ENCODE results near the gene GPC6. TPM values are rescaled to one million over a fixed set of nuclear protein-coding genes. Genes with fewer than 3 reads are reported as not detected.

Gene GPC6
- total and polyA plus RNA-seq, 9 of the 15 experiments (the other 6 are each of a cell fraction or from before 2014, with no cell fraction given), result under 0.01 to 0.20 (median 0.01) TPM; not detected in 4

- no peak overlapping the region for H2AFZ ChIP-seq (ENCODE audit: low read depth, low read length)
- H4K20me1 ChIP-seq (replicated peaks; ENCODE audit: control insufficient read depth, insufficient read depth, low read length), result no peaks in the 10 kb centered on the region
- H3K79me2 ChIP-seq (ENCODE audit: control insufficient read depth, insufficient read depth, low read length), result no peaks in the 10 kb centered on the region
- no peak overlapping the region for H3K9ac ChIP-seq (ENCODE audit: insufficient read depth in 1 of 2, low read depth in 2 of 2, low read length in 2 of 2)
- no peaks in the 10 kb centered on the region for H3K9me3 ChIP-seq (replicated peaks; ENCODE audit: control insufficient read depth, insufficient read depth, low read depth, low read length)
- ATAC-seq (no peak), FAIRE-seq (no peak), DNase-seq (ENCODE audit: extremely low read depth in 1 of 4, low spot score in 3 of 4) (no peak)
- POLR2A ChIA-PET, result interaction anchor here (0.7 kb wide), 1 partner anchor 24 kb away, joined by 3 read pairs; no protein-coding TSS in a partner anchor
- CTCF ChIA-PET (ENCODE audit: low intra/inter-chr PET ratio), result no interaction called here
- intact Hi-C loops (cut with micrococcal nuclease), result no loop called here
- no peaks in the 10 kb centered on the region for H3K27me3 ChIP-seq (ENCODE audit: control insufficient read depth in 2 of 2, insufficient read depth in 2 of 2, low read length in 2 of 2)
- H3K4me2 ChIP-seq (ENCODE audit: insufficient read depth, low read length), result no peak overlapping the region
- BruUV-seq (replicated peaks), result no TSS peak
- WGBS (ENCODE audit: insufficient coverage, low coverage, missing lambda C conversion rate), result 3% methylated on average over 3 of the region's 3 CpGs
- H3K4me3 ChIP-seq, result no peak overlapping the region
- H3K9me1 ChIP-seq (ENCODE audit: control insufficient read depth, insufficient read depth, low read length), result no peaks in the 10 kb centered on the region
- no peaks in the 10 kb centered on the region for H3K4me1 ChIP-seq (replicated peaks in 1 of 2; ENCODE audit: control insufficient read depth in 2 of 2, insufficient read depth in 2 of 2, low read length in 2 of 2)
- no peaks in the 10 kb centered on the region for H3K36me3 ChIP-seq (ENCODE audit: control insufficient read depth, insufficient read depth, low read length)
- in situ Hi-C loops (cut with MboI), result no loop called here
- no peak overlapping the region for H3K27ac ChIP-seq (ENCODE audit: extremely low read depth, low read depth, low read length)
- TF ChIP-seq TEAD4 (IDR thresholded peaks at IDR 0.05; ENCODE audit: low read length) (no peak), TEAD4 (CRISPR knock-in tag; IDR thresholded peaks at IDR 0.05; ENCODE audit: borderline replicate concordance) (no peak), PHB2 (IDR thresholded peaks at IDR 0.05; ENCODE audit: low read depth) (no peak), SAP30 (IDR thresholded peaks at IDR 0.05; ENCODE audit: borderline replicate concordance, insufficient read depth, low read depth, low read length, poor library complexity, severe bottlenecking) (no peak), IRF1 (CRISPR knock-in tag; IDR thresholded peaks at IDR 0.05; ENCODE audit: borderline replicate concordance) (no peak), SP1 (CRISPR knock-in tag; IDR thresholded peaks at IDR 0.05) (no peak), KDM1A (IDR thresholded peaks at IDR 0.05) (no peak), HBP1 (CRISPR knock-in tag; IDR thresholded peaks at IDR 0.05) (no peak), SOX6 (IDR thresholded peaks at IDR 0.05) (no peak), FOXM1 (IDR thresholded peaks at IDR 0.05; ENCODE audit: low read depth) (no peak), FOXM1 (CRISPR knock-in tag; IDR thresholded peaks at IDR 0.05; ENCODE audit: low read depth) (no peak), CSDE1 (IDR thresholded peaks at IDR 0.05) (no peak), PRMT5 (CRISPR knock-in tag; IDR thresholded peaks at IDR 0.05) (no peak), RAD51 (IDR thresholded peaks at IDR 0.05; ENCODE audit: borderline replicate concordance, low read depth) (no peak)
- TF ChIP-seq, protein P1, sequence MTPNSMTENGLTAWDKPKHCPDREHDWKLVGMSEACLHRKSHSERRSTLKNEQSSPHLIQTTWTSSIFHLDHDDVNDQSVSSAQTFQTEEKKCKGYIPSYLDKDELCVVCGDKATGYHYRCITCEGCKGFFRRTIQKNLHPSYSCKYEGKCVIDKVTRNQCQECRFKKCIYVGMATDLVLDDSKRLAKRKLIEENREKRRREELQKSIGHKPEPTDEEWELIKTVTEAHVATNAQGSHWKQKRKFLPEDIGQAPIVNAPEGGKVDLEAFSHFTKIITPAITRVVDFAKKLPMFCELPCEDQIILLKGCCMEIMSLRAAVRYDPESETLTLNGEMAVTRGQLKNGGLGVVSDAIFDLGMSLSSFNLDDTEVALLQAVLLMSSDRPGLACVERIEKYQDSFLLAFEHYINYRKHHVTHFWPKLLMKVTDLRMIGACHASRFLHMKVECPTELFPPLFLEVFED (CRISPR knock-in tag; conservative IDR thresholded peaks at IDR 0.05), result no peak
- TF ChIP-seq, protein P2, sequence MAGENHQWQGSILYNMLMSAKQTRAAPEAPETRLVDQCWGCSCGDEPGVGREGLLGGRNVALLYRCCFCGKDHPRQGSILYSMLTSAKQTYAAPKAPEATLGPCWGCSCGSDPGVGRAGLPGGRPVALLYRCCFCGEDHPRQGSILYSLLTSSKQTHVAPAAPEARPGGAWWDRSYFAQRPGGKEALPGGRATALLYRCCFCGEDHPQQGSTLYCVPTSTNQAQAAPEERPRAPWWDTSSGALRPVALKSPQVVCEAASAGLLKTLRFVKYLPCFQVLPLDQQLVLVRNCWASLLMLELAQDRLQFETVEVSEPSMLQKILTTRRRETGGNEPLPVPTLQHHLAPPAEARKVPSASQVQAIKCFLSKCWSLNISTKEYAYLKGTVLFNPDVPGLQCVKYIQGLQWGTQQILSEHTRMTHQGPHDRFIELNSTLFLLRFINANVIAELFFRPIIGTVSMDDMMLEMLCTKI (IDR thresholded peaks at IDR 0.05; ENCODE audit: partially characterized antibody), result no peak
Observed at GRCh38 chr13:94267581-94268366, 1041.2 kb downstream of the GPC6 start.
